ENCODE measurements around the gene REX1BD.

DNA sequence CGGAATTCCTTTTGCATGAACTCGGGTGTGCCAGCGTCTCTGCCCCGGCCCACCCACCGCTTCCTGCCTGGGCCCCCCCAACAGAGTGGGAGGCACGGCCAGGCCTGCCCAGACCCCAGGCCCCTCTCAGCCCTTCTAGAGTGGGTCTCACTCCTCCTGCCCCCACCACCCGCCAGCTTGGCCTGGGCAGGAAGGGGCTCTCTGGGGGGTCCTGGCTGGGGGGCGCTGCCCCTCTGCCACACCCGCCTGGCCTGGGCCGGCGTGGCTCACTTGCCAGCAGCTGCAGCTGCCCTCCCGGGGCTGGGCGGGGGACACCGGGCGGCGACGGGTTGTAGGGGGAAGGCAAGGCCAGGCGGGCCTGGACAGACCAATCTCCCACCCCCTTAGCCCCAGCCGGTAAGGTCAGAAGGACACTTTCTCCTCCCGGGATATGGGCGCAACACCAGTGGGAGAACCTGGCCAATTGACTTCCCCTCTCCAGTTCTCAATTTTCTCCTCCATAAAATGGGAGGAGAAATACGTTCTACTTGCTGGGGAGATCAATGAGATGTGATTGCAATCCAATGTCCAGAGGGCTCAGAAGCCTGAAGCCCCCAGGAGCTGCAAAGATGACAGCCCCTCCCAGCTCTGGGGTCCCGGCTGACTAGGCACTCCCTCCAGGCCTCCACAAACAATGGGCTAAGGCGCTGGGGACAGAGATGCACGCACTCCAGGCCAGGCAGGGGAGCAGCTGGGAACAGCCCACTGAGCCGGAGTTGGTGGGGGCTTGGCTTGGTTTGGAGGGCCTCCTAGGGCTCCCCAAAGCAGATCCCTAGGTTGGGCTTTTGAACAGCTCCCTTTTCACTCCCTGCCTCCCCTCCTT is 15.6 kb downstream of the REX1BD start:
- TF ChIP-seq CTCF (IDR thresholded peaks at IDR 0.05) (no peak), ZFX (IDR thresholded peaks at IDR 0.05; ENCODE audit: borderline replicate concordance) (no peak)
